ENCODE measurements around the gene TM9SF2.

GRCh38 chr13:99469041-99469440 lies 32.2 kb upstream of the TM9SF2 start:
- TF ChIP-seq CTCF (conservative IDR thresholded peaks at IDR 0.05; ENCODE audit: low read depth, low read length) (no peak), POLR2A (IDR thresholded peaks at IDR 0.05; ENCODE audit: low read depth, low read length) (no peak), MAFK (IDR thresholded peaks at IDR 0.05; ENCODE audit: low read depth, low read length) (no peak), RAD21 (IDR thresholded peaks at IDR 0.05; ENCODE audit: low read length) (no peak)
